Heart right ventricle (tissue), 16 donors: ENCODE data around the gene FAM131C. TPM values are rescaled to one million over a fixed set of nuclear protein-coding genes. Genes with fewer than 3 reads are reported as not detected.

ENCODE experiments used
- ATAC-seq, 8 donors: fragments of 200-7000 bp; cut with Tn5 transposase; one replicate each; pipeline ENCODE4 v1.9.1; 2020; ENCODE audit warnings: mild to moderate bottlenecking in 8 of 8, moderate library complexity in 8 of 8, moderate number of reproducible peaks in 1 of 8
- DNase-seq, 2 donors: peaks; one replicate each; pipeline ENCODE4 v3.0.0-alpha.2; 2020
- H3K27ac ChIP-seq, 10 donors: fragments of 200-600 bp; sonication (generic) in 2 of 10; one replicate each; pipeline versions ENCODE4 v1.5.0 to v1.8.0; 2020 to 2022; ENCODE audit warnings: mild to moderate bottlenecking in 3 of 10
- H3K27me3 ChIP-seq, 7 donors: fragments of 200-600 bp; one replicate each; pipeline ENCODE4 v1.8.0; 2021 to 2022; ENCODE audit warnings: mild to moderate bottlenecking in 2 of 7
- H3K36me3 ChIP-seq, 9 donors: fragments of 200-600 bp; sonication (generic) in 1 of 9; one replicate each; pipeline versions ENCODE4 v1.5.0 to v1.8.0; 2020 to 2022; ENCODE audit warnings: mild to moderate bottlenecking in 2 of 9
- H3K4me1 ChIP-seq, 9 donors: fragments of 200-600 bp; sonication (generic) in 1 of 9; one replicate each; pipeline versions ENCODE4 v1.5.0 to v1.8.0; 2020 to 2022; ENCODE audit warnings: mild to moderate bottlenecking in 4 of 9
- H3K4me3 ChIP-seq, 10 donors: fragments of 200-600 bp; sonication (generic) in 2 of 10; one replicate each; pipeline versions ENCODE4 v1.5.0 to v1.8.0; 2020 to 2022; ENCODE audit warnings: mild to moderate bottlenecking in 7 of 10, moderate library complexity in 2 of 10
- H3K9me3 ChIP-seq, 11 donors: fragments of 200-600 bp in 10 of 11; sonication (generic) in 2 of 11; one replicate each; pipeline versions ENCODE4 v1.5.0 to v1.8.0; 2013 to 2022; ENCODE audit warnings: mild to moderate bottlenecking in 2 of 11, control low read depth in 1 of 11, moderate library complexity in 1 of 11
- CTCF ChIP-seq, 9 donors: fragments of 200-600 bp; sonication (generic) in 2 of 9; IDR thresholded peaks; one replicate each; pipeline versions ENCODE4 v1.5.0 to v1.8.0; 2021 to 2022; ENCODE audit warnings: antibody characterized with exemption in 9 of 9, mild to moderate bottlenecking in 5 of 9, moderate library complexity in 1 of 9
- WGBS, 2 donors: extraction: QIAGEN DNeasy Blood & Tissue Kit; methylation state at CpG; one replicate each; pipeline ENCODE4 v1.1.7; 2013; ENCODE audit warnings: inconsistent platforms in 1 of 2; 5-methylcytosine and 5-hydroxymethylcytosine counted together
- intact Hi-C, 10 donors: fragments of 100-400 bp; cut with DNase I; formaldehyde crosslinking; loops; one replicate each; pipeline versions ENCODE4 v1.11.1 to v1.14.2; 2022
- polyA plus RNA-seq, 2 donors: library from polyadenylated mRNA; stranded (reverse); fragments of 200-250 nt; gene quantifications; one replicate each; pipeline ENCODE4 v1.2.3, GENCODE V29; 2013
- total RNA-seq, 10 donors: library from RNA; stranded (reverse); fragmentation: NEBNext Ultra II Directional in 3 of 10; extraction: Animal tissue kit (Norgen Biotek cat#: 25700) in 3 of 10; gene quantifications; one replicate each; pipeline versions ENCODE4 v1.2.1 to v1.2.4, GENCODE V29; 2021 to 2023
- donor health status: Arrhythmogenic right ventricular cardiomyopathy.
- donor health status: ischemic (EF 13 %, LVEDD 7.1; RV severe dilation, severe dysfunction).
- donor health status: healthy with polysubstance abuse.
- donor health status: DM: no; HTN: yes; CAD: no.
- donor health status: DM: no; HTN: no; CAD: no.
- donor health status: ischemic (EF 25% LVEDD 6.9; RV normal size, moderate dysfunction).
- donor health status: ischemic (EF 25% LVEDD 5.7; RV mildly dilated, moderate dysfunction).
- donor health status: healthy.
- donor health status: DM: yes; HTN: yes; CAD: no.
- donor health status: Ischemic cardiomyopathy.
- donor health status: ischemic (EF 35%, LVEDD 5.7; RV mildly dilated, moderate dysfunction).
- donor health status: nonischemic (EF 11% LVEDD 7.7; RV severe dilation, severe dysfunction).
- donor health status: DM: yes; HTN: yes; CAD: no.
- donor health status: PGD.
- donor health status: ischemic (EF 29% LVEDD 5.4; RV normal size, mild dysfunction).
- donor health status: nonischemic (EF 23%, LVEDD 6.1; RV moderate dilation, normal function).

FAM131C gene
- total and polyA plus RNA-seq, 12 donors, result 0.72 to 11.8 (median 2.4) TPM

DNA sequence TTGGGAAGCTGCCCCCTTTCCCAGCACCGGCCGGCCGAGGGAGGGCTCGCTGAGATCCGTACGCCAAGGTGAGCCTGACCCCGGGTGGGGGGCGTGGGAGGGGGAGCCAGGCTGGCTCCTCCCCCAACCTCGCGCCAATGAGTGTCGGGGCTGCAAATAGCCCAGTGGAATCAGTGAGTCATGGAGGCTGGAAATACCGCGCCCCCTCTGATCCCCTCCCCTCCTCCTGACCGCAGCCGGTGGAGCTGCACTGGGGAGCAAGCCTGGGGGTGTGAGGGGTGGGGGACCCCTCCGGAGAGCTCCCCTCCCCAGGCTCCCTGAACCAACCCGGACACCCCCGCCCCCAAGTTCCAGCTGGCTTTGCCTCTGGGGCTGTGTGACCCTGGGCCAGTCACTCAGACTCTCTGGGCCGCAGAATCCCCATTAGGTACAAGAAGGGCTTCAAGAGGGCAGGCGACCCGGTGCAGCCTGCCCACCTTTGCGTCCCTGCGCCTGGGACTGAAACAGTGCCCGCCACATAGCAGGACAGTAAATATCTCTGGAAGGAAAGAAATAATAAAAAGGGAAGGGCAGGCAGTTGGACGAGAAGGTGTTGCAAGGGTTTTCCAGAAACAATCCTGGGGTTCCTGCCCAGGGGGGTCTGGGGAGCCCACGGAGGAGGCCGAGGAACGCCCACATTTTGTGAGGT lies 60.1 kb downstream of the FAM131C start:
- intact Hi-C loops, result no loop called here
- ATAC-seq, result peak; percentile 22 to 60 (median 42)
- Histone ChIP-seq H3K36me3 (peaks cover 0 to 17% (median 0%) of the 10 kb centered on the region in 9 donors), H3K27me3 (no peaks in the 10 kb centered on the region), H3K4me3 (peak overlapping the region in 8 of 10 donors; percentile 12 to 73 (median 43)), H3K27ac (peak overlapping the region; percentile 86 to 99 (median 96)), H3K9me3 (no peaks in the 10 kb centered on the region), H3K4me1 (peaks cover 10 to 51% (median 34%) of the 10 kb centered on the region in 9 donors)
- peak; percentile 77 to 81 for DNase-seq
- WGBS, 2 donors, result 12 to 15% methylated on average over 25 to 27 of the region's 28 CpGs
- no peak for TF ChIP-seq CTCF (IDR thresholded peaks at IDR 0.05)

GRCh38 chr1:16012590-16013219 lies 60.7 kb downstream of the FAM131C start:
- Histone ChIP-seq H3K4me1 (peaks cover 6 to 45% (median 28%) of the 10 kb centered on the region in 9 donors), H3K27ac (peak overlapping the region; percentile 86 to 99 (median 96)), H3K27me3 (no peaks in the 10 kb centered on the region), H3K9me3 (no peaks in the 10 kb centered on the region), H3K4me3 (peak overlapping the region in 8 of 10 donors; percentile 12 to 73 (median 43)), H3K36me3 (peaks cover 0 to 17% (median 0%) of the 10 kb centered on the region in 9 donors)
- peak; percentile 17 to 65 (median 40) for ATAC-seq
- TF ChIP-seq CTCF (IDR thresholded peaks at IDR 0.05), result peak in 3 of 9 donors; percentile 0 to 19 (median 4)
- DNase-seq, result peak; percentile 80 to 81
- intact Hi-C loops, result no loop called here
- WGBS, 2 donors, result 3% methylated on average over 36 of the region's 36 CpGs

- Histone ChIP-seq H3K4me1 (peaks cover 3 to 38% (median 24%) of the 10 kb centered on the region in 9 donors), H3K27ac (peak overlapping the region in 8 of 10 donors; percentile 32 to 99 (median 95)), H3K36me3 (peaks cover 0 to 14% (median 0%) of the 10 kb centered on the region in 9 donors), H3K27me3 (no peaks in the 10 kb centered on the region), H3K4me3 (peak overlapping the region in 2 of 10 donors; percentile 33 to 53), H3K9me3 (no peaks in the 10 kb centered on the region)
- ATAC-seq (no peak), DNase-seq (no peak)
- intact Hi-C loops, result loop anchor here in 1 of 10 donors (2.0 kb wide), 1 partner anchor 21 kb away; no protein-coding TSS in a partner anchor
- 93 to 94% methylated on average over 11 of the region's 11 CpGs for WGBS, 2 donors
- peak in 1 of 9 donors; percentile 9 for TF ChIP-seq CTCF (IDR thresholded peaks at IDR 0.05)
These were observed 61.4 kb downstream of the FAM131C start for GRCh38 chr1:16011936-16012589.

DNA sequence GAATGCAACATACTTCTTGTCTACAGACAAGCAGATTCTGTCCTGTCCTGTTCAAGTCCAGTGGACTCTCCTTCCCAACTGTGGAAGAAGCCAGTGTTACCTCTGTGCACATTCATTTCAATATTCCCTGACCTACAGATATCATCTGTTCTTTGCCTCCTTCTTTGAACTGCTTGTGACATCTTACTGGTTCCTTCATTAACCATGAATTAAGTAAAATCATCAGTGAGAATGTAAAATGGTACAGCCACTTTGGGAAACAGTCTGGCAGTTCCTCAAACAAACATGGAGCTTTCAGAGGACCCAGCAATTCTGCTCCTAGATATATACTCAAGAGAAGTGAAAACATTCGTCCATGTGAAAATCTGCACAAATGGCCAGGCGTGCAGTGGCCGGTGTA lies 62.6 kb downstream of the FAM131C start:
- Histone ChIP-seq H3K27ac (no peak overlapping the region), H3K27me3 (no peaks in the 10 kb centered on the region), H3K4me3 (no peak overlapping the region), H3K4me1 (peaks cover 3 to 36% (median 24%) of the 10 kb centered on the region in 9 donors), H3K9me3 (no peaks in the 10 kb centered on the region), H3K36me3 (peaks cover 0 to 4% (median 0%) of the 10 kb centered on the region in 9 donors)
- no peak for DNase-seq
- intact Hi-C loops, result loop anchor here in 1 of 10 donors (2.0 kb wide), 1 partner anchor 22 kb away; no protein-coding TSS in a partner anchor
- 92 to 98% methylated on average over 3 of the region's 3 CpGs for whole genome bisulfite sequencing, 2 donors
- TF ChIP-seq CTCF (IDR thresholded peaks at IDR 0.05), result no peak
- ATAC-seq, result no peak
